HL-60 (cell line): ENCODE measurements around the gene IRAK2.
A peak's percentile ranks its signal among the peaks of the same experiment; 100 is the strongest.

ENCODE experiments used
- DNase-seq, 2 experiments: peaks; one replicate each; pipeline ENCODE4 v3.0.0-alpha.2; 2010 to 2020; ENCODE audit warnings: low read depth in 1 of 2, low spot score in 1 of 2
- H3K27ac ChIP-seq: fragments of 250-450 bp; sonication (Bioruptor Pico); replicated peaks from 2 replicates; pipeline ENCODE4 v1.5.1; 2020; ENCODE audit warnings: mild to moderate bottlenecking, moderate library complexity
- H3K27me3 ChIP-seq: fragments of 250-450 bp; sonication (Bioruptor Pico); 2 replicates; pipeline ENCODE4 v1.5.1; 2021; ENCODE audit warnings: mild to moderate bottlenecking, moderate library complexity; ENCODE audit not compliant: insufficient read depth, poor library complexity, severe bottlenecking
- H3K4me3 ChIP-seq: replicated peaks from 2 replicates; pipeline ENCODE4 v1.5.1; 2011; ENCODE audit warnings: mild to moderate bottlenecking, control low read depth, low read length; ENCODE audit not compliant: insufficient read depth
- CTCF ChIP-seq: IDR thresholded peaks from one replicate; pipeline ENCODE4 v1.5.1; 2011; ENCODE audit warnings: low read length, control low read depth, inconsistent platforms; ENCODE audit not compliant: insufficient read depth
- GABPA ChIP-seq: IDR thresholded peaks from 2 replicates; pipeline ENCODE4 v1.6.1; 2012; ENCODE audit warnings: low read depth
- POLR2AphosphoS5 ChIP-seq: IDR thresholded peaks from 2 replicates; pipeline ENCODE4 v1.6.1; 2012; ENCODE audit warnings: low read depth
- SPI1 ChIP-seq: IDR thresholded peaks from 2 replicates; pipeline ENCODE4 v1.6.1; 2012; ENCODE audit warnings: low read depth, mild to moderate bottlenecking, borderline replicate concordance
- TF ChIP-seq, protein P1 (sequence below): IDR thresholded peaks from 2 replicates; pipeline ENCODE4 v1.6.1; 2012; ENCODE audit warnings: low read depth; ENCODE audit not compliant: insufficient replicate concordance

IRAK2 gene

GRCh38 chr3:10136426-10137005 is 28.2 kb upstream of the IRAK2 start:
- no peak for TF ChIP-seq SPI1
- TF ChIP-seq, protein P1, sequence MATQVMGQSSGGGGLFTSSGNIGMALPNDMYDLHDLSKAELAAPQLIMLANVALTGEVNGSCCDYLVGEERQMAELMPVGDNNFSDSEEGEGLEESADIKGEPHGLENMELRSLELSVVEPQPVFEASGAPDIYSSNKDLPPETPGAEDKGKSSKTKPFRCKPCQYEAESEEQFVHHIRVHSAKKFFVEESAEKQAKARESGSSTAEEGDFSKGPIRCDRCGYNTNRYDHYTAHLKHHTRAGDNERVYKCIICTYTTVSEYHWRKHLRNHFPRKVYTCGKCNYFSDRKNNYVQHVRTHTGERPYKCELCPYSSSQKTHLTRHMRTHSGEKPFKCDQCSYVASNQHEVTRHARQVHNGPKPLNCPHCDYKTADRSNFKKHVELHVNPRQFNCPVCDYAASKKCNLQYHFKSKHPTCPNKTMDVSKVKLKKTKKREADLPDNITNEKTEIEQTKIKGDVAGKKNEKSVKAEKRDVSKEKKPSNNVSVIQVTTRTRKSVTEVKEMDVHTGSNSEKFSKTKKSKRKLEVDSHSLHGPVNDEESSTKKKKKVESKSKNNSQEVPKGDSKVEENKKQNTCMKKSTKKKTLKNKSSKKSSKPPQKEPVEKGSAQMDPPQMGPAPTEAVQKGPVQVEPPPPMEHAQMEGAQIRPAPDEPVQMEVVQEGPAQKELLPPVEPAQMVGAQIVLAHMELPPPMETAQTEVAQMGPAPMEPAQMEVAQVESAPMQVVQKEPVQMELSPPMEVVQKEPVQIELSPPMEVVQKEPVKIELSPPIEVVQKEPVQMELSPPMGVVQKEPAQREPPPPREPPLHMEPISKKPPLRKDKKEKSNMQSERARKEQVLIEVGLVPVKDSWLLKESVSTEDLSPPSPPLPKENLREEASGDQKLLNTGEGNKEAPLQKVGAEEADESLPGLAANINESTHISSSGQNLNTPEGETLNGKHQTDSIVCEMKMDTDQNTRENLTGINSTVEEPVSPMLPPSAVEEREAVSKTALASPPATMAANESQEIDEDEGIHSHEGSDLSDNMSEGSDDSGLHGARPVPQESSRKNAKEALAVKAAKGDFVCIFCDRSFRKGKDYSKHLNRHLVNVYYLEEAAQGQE, result no peak
- TF ChIP-seq POLR2AphosphoS5, result no peak
- no peak for TF ChIP-seq GABPA
- no peak for TF ChIP-seq CTCF
- no peak overlapping the region for H3K27ac ChIP-seq
- H3K4me3 ChIP-seq, result no peak overlapping the region
- no peak for DNase-seq
- H3K27me3 ChIP-seq, result no peaks in the 10 kb centered on the region

GRCh38 chr3:10137178-10137577 is 27.5 kb upstream of the IRAK2 start:
- H3K27me3 ChIP-seq, result no peaks in the 10 kb centered on the region
- TF ChIP-seq POLR2AphosphoS5, result no peak
- TF ChIP-seq GABPA, result no peak
- TF ChIP-seq, protein P1, result no peak
- TF ChIP-seq SPI1, result no peak
- TF ChIP-seq CTCF, result no peak
- no peak for DNase-seq
- no peak overlapping the region for H3K27ac ChIP-seq
- no peak overlapping the region for H3K4me3 ChIP-seq

- Histone ChIP-seq H3K27me3 (no peaks in the 10 kb centered on the region), H3K27ac (peak overlapping the region; percentile 78), H3K4me3 (no peak overlapping the region)
- DNase-seq, result no peak
- TF ChIP-seq, protein P1, result no peak
- TF ChIP-seq POLR2AphosphoS5, result no peak
- no peak for TF ChIP-seq SPI1
- no peak for TF ChIP-seq CTCF
- no peak for TF ChIP-seq GABPA
Measured at GRCh38 chr3:10140996-10141546, 23.6 kb upstream of the IRAK2 start.
